ENCODE results near the gene TCN1.
"Not testable (repeated sequence)": the region's sequence is repeated elsewhere in the genome, so short reads cannot be mapped to it uniquely, and the experiment has no call there.

The TCN1 gene

DNA sequence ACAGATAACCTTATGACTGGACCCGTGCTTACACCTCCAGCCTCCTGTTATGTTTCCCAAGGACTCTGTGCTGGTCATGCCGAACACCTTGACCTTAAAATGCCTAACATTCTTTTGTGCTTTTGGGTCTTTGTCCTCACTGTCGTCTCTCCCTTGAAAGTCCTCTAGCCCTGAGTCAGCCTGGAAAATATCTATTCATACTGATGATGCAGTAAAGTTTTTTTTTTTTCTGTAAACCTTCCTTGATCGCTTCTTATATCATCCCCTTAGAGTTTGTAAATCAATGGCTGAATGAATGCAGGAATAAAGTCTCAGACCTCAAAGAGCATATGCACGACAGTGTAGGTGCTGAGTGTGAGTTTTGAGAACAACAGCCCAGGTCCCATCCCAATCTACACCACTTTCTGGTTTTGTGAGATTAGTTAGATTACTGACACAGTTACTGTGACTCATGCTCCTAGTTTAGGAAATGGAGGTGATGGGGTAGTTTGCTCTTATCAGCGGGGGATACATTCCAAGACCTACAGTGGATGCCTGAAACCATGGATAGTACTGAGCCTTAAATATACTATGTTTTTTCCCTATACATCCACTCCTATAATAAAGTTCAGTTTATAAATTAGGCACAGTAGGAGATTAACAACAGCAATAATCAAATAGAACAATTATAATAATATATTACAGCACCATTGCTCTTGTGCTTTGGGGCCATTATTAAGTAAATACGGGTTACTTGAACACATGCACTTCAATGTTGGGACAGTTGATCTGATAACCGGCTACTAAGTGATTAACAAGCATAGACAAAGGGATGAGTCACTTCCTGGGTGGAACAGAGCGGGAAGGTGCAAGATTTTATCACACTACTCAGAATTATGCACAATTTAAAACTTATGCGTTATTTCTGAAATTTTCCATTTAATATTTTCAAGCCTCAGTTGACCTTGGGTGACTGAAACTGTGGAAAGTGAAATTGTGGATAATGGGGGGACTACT is 8.6 kb downstream of the TCN1 start:
- FAIRE-seq: no peak

DNA sequence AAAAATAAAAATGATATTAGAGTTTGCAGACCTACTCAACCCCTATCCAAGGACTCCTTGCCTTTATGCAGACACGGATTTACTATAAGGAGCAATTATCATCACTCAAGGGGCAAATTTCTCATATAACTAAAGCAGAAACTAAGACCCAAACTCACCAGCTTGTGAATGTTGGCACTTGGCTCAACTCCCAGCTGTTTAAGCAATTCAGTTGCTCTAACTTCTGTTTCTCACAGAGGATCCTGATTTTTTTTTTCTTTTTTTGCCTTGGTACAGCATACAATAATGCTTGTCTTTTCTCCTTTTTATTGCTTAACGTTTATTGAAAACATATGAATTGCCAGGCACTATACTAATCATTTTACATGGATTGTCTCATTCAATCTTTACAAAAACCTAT is 11.4 kb downstream of the TCN1 start:
- FAIRE-seq: no peak

DNA sequence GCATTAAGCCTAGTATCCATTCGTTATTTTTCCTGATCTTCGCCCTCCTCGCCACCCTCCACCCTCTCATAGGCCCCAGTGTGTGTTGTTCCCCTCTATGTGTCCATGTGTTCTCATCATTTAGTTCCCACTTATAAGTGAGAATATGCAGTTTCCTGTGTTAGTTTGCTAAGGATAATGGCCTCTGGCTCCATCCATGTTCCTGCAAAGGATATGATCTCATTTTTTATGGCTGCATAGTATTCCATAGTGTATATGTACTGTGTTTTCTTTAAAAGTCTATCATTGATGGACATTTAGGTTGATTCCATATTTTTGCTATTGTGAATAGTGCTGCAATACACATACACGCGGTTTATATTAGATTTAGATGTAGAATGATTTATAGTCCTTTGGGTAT is 14.9 kb downstream of the TCN1 start:
- FAIRE-seq: not testable (repeated sequence)

DNA sequence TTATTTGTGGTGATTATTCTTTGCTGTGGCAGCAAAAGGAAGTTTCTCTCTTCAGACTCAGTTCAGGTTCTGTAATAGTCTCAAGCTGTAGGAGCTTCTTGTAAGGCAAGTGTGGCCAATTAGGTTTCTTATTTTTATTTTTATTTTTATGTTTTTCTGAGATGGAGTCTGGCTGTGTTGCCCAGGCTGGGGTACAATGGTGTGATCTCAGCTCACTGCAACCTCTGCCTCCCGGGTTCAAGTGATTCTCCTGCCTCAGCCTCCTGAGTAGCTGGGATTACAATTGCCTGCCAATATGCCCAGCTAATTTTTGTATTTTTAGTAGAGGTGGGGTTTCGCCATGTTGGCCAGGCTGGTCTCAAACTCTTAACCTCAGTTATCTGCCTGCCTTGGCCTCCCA is 16.7 kb downstream of the TCN1 start:
- FAIRE-seq: not testable (repeated sequence)

DNA sequence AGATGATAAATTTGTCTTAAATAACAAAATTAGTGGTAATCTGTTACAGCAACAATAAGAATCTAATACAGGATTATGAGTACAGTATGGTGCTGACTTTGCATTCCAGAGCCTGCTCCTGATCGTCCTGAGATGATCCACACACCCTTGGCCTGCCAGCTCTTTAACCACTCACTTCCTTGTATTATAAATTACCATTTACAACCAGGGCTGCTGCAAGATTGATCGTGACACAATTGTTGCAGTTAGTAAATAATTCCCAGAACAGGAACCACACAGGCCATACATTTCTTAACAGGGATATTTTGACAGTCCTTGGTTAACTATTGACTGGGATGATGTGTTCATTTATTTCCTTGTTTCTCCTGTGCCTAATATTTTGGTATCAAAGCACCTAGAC is 17.2 kb downstream of the TCN1 start:
- peak; percentile 45 for FAIRE-seq

DNA sequence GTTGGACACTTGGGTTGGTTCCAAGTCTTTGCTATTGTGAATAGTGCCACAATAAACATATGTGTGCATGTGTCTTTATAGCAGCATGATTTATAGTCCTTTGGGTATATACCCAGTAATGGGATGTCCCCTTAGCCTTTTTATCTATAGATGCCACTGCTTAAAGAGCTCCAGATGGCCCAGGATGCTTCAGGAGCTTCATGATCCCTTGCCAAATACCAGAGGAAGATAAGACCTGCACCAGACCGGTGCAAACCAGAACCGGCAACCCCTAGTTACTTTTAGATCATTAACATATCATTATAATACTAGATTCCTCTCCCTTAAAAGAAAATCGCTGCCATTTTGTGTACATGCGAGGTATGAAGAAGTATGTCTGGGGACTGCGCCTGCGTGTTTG is 17.8 kb downstream of the TCN1 start:
- not testable (repeated sequence) for FAIRE-seq

DNA sequence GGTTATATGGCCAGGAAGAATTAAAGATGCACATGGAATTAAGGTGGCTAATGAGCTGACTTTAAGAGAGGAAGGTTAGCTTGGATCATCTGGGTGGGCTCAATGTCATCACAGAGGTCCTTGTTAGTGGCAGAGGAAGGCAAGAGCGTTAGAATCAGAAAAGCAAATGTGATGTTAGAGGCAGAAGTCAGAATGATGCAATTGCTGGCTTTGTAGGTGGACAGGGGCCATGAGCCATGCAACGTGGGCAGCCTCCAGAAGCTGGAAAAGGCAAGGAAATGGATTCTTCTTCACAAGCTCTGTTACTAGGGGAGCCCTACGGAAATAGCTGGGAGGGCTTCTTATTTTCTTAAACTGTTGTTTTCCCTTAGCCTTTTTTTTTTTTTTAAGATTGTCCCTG is 18.7 kb downstream of the TCN1 start:
- FAIRE-seq: no peak

DNA sequence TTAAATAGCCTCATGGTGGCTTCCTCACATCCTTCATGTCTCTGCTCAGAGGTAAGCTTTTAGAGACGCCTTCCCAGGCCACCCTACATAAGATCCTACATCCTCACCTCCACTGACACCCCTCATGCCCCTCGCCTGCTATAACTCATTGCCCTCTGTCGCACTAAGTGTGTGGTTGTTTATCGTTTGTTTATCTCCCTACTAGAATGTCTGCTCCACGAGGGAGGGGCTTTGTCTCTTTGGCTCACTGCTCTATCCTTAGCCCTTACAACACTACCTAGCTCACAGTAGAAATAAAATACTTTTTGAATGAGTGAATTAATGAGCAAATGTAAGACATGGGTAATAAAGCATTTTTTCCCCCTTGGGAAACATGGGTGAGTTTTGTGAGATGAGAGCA is 19.7 kb downstream of the TCN1 start:
- FAIRE-seq: no peak

DNA sequence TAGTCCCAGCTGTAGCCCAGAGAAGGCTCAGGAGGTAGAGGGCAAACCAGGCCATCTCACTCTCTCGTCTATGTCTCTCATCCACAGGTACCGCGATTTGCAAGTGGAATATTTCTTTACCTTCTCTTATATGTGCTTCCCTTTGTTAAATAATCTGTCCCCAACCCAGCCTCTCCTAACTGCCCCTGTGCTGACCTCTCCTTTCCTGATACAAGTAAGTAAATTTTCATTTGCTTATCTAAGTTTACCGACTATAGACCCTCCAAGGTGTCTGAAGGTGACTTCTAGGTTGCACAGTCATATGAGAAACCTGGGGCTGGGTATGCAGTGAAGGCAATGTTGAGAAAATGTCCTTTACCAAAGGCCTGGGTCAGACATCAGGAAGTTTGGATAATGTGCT is 20.9 kb downstream of the TCN1 start, which contains the start of gene CBLIF:
TSS of gene CBLIF (minus strand) at position 101 of the 400 bp plus-strand sequence. CDS start at position 55, 46 bp downstream.
- no peak for FAIRE-seq

DNA sequence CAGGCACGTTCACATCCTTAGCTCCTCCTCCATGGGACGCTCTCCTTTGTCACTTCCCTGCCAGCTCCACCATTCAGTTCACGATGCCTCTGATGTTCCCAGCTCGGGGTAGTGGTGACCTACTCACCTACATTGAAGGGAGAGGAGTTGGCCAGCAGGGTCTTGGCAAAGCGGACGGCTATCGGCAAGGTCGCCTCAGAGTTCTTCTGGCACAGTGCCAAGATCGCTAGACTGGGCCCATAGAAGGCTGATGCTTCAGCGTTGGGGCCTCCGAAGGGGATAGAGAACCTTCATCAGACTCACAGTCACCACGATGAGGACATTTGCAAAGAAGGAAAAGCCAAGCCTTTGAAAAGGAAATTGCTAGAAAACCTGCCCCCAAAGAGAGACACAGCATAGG is 24.0 kb downstream of the TCN1 start:
- no peak for FAIRE-seq

DNA sequence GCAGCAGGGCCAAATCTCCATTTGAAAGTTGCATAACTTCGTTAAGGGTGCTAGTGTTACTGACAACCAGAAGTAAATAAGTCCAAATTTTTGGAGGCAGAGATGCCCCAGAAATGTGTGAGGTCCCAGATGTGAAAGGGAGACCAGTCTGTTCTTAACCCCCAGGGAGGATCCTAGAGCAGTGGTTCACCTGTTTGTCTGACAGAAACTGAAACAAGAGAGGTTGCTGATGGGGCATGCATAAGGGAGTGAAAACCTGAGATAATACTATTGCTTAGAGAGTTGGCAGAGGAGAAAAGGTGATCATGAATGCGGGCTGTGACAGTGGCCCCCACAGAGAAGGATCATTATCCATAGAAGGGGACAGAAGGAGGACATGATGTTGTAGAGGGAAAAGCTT is 24.8 kb downstream of the TCN1 start:
- no peak for FAIRE-seq

DNA sequence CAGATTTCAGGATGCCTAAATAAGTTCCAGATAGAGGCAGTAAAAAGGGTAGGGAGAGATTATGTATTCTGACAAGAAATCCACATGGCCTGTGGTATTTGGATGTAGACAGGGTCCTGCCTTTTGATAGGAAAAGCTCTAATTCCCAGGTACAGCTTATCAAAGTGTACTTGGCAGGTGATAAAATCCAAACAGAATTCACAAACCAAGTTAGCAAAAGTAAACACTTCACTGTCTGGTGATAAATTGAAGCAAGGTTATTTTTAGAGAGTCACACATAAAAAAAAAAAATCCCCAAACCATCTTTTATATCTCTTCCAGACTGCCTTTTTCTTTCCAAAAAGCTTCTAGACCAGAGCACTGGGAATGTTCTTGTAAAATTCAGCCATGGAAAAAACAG is 26.7 kb downstream of the TCN1 start:
- FAIRE-seq: no peak

DNA sequence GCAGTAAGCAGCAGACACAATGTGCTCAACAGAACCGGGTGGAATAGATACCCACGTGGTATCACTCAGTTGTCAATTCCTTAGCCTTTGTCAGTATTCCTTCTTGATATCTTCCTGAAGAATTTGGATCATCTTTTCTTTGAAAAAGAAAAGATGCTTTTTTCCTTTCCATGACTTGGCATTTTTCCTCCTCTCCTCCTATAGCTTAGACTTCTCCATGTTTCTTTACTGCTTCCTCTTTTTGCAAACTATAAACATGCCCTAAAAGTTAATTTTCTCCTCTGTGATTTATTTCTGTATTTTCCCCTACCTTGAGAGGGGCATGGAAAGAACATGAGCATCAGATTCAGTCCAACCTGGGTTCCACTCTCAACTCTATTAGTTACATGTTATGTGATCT is 32.7 kb downstream of the TCN1 start:
- FAIRE-seq: no peak

DNA sequence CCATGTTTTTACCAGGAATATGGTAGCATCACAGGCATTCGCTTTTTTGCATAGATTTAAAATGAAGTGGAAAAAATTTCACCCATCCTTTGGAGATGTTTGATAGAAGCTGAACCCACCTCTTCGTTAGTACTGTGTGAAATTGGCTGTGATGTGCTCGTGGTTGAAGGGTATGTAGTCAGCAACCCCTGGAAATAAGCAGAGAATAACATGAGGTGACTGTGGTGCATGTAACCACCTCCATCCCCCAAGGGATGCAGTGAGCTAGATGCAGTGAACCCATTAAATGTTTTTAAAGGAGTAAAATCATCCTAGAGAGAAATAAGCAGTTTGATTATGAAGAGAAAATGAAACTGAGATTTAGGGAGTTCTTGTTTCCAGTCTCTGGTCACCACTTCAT is 36.9 kb downstream of the TCN1 start:
- no peak for FAIRE-seq

DNA sequence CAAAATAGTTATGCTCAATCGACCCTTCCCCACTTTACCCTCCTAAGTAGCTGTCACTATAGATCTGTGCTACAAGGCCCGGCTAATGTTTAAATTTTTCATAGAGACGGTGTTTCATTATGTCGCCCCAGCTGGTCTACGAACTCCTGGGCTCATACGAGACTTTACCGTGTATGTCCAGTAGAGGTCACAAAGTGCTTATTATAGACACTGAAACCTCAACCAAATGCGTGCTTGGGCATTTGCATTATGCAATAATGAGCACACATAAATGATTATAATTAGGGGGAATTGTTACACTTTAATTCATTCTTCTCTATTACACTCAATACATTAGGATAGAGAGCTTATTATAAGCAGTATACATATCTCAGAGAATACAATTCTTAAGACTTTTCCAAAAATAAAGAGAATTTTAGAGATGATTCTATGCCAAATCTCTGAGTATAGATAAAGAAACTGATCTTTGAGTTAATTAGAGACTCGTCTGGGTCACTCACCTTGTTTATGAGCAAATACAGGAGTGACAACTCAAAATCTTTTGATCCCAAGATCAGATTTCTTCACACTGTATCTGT is 43.2 kb downstream of the TCN1 start:
- no peak for FAIRE-seq

DNA sequence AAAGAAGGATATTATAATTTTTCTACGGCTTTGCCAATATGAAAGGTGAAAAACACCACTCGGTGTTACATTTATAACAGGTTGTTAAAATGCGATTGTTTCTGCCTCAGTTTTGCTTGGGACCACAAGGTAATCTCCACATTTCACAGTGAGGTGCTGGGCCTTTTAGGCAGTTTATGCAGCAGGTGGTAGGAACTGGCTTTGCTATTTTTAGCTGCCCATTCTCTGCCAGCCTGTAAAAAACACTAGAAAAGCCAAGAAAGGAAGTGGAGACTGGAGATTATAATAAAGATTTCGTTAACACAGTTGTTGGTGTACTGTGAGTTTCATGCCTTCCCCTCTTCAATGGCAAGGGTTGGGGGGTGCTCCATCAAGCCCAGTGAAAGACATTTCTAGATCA is 47.7 kb downstream of the TCN1 start:
- FAIRE-seq: no peak

DNA sequence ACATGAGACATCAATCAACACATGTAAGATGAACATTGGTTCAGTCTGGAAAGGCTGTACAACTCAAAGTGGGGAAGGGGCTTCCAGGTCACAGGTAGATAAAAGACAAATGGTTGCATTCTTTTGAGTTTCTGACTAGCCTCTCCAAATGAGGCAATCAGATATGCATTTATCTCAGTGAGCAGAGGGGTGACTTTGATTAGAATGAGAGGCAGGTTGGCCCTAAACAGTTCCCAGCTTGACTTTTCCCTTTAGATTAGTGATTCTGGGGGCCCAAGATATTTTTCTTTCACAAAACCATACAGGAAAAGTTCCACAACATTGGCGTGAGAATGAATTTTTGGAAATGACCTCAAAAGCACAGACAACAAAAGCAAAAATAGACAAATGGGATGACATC is 49.9 kb downstream of the TCN1 start:
- FAIRE-seq: not testable (repeated sequence)

DNA sequence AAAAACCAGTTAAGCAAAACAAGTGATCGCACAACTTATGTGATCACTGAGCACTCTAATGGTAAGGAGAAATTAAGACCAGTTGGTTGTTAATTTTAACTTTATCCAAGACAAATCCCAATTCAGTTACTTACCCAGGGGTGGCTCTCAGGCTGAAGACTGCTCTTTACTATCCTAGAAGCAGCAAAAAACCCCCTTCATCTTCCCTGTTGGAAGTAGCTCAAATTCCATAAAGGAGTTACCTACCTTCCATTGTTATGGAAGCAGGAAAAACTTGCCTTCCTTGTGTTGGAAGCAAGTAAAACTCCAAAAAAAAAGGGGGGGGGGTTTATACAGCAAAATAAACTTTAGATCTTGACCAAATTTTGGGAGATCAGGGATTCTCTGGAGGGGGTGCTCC is 50.5 kb downstream of the TCN1 start:
- FAIRE-seq: no peak

DNA sequence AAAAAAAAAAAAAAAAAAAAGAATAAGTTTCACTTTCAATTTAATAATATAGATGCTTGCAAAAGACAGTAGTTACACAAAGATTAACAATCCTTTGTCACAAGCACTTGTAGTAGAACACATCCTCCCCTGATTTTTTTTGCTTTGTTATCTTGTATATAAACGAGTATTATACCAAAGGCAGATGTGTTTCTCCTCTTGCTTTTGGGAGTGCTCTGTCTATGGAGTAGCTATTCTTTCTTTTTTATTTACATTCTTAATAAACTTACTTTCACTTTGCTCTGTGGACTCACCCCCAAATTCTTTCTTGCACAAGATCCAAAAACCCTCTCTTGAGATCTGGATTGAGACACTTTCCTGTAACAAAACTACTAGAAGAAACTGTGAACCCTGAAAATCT is 52.3 kb downstream of the TCN1 start:
- FAIRE-seq: no peak

DNA sequence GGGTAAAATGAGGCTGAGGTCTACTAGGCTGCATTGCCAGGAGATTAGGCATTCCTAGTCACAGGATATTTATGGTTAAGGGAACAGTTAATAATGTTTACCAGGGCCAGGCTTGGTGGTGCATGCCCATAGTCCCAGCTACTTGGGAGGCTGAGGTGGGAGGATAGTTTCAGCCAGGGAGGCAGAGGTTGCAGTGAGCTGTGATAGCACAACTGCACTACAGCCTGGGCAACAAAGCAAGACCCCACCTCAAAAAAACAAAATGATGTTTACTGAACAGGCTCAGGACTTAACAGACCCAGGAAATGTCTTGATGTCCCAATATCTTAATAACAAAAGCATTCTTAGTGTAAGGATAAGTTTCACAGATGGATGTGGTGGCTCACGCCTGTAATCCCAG is 52.9 kb downstream of the TCN1 start:
- FAIRE-seq: no peak

DNA sequence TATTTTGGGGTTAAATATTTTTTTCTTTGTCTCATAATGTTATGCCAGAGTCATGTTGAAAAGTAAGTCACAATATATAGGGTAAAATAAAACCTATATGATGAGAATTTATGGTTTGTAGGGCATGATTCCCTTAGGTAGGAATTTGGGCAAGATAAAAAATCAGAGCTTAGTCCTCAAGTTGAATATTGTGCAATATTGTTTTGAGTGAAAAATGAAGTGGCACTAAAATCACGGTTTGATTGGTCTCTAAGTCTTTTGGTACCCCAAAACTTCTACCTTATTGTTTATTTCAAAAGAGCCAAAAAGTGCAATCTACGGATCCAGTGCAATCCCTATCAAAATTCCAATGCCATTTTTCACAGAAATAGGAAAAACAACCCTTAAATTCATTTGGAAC is 54.1 kb downstream of the TCN1 start:
- no peak for FAIRE-seq

DNA sequence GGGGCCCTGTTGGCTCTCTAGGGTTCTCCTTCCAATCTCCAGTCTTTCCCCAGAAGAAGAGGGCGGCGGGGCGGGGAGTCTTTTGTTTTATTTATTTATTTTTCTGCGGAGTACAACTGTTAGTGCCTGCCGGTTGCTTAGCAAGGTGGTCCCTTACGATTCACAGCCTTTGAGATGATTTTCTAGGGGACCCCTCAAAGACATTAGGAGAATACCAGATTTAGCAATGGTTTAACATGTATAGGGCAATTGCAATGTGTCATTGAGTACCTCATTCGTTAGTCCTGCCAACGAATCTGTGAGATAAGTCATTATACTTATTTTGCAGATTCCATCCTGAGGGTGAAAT is 55.4 kb downstream of the TCN1 start:
- no peak for FAIRE-seq

DNA sequence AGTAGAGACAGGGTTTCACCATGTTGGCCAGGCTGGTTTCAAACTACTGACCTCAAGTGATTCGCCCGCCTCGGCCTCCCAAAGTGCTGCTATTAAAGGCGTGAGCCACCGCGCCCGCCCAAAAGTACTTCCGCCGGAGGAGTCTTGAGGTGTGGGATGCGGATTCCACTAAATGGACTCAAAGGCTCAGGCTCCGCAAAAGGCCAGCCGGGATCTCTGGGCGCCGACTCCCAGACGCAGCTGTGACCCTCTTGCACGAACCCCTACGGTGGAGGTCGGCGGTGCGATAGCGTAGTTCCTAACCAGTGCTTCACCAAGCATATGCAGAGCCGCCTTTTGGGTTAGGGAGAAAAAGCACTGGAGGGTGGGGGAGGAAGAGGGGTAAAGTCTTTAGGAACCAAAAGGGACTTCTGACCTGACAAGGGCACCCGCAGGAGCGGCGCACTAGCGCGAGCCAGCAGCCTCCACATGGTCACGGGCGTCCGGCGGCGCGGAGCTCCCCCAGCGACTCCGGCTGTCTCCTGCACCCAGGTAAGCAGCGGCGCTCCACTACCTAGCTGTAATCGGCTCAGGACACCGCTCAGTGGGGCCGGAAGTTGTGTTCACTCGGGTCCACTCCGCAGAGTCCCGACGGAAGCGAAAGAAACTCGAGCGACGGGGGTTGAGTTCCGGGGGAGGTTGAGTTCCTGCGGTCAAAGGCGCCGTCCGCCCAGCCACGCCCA is 55.9 kb downstream of the TCN1 start, which contains the start of gene MRPL16:
TSS of gene MRPL16 (minus strand) at position 590 of the 722 bp plus-strand sequence. CDS start at position 470, 120 bp downstream.
- no peak for FAIRE-seq

Data from colon (tissue), 2 donors.